Neural cell (in vitro differentiated cells): ENCODE measurements around the gene C22orf15. TPM values are rescaled to one million over a fixed set of nuclear protein-coding genes. Genes with fewer than 3 reads are reported as not detected.

ENCODE experiments used
- H2AFZ ChIP-seq: fragments of 200-600, 300-800 bp; sonication (generic), shearing (Covaris generic); 2 replicates; pipeline ENCODE4 v1.6.0; 2014; ENCODE audit warnings: low read depth, mild to moderate bottlenecking, antibody characterized with exemption, low read length, moderate library complexity
- H3F3A ChIP-seq: fragments of 200-600 bp; shearing (Covaris generic); 2 replicates; pipeline ENCODE4 v1.6.1; 2016; ENCODE audit warnings: mild to moderate bottlenecking, moderate library complexity, mixed read lengths, antibody characterized with exemption, low read length; ENCODE audit not compliant: insufficient read depth, poor library complexity, severe bottlenecking
- H3K27ac ChIP-seq: fragments of 200-600, 300-800 bp; sonication (generic), shearing (Covaris generic); 2 replicates; pipeline ENCODE4 v1.5.1; 2014; ENCODE audit warnings: mild to moderate bottlenecking, low read length, moderate library complexity
- H3K27me3 ChIP-seq: fragments of 300-800, 200-600 bp; sonication (generic), shearing (Covaris generic); 2 replicates; pipeline ENCODE4 v1.6.0; 2014; ENCODE audit warnings: mild to moderate bottlenecking, low read depth, low read length, moderate library complexity; ENCODE audit not compliant: insufficient read depth
- H3K36me3 ChIP-seq: fragments of 300-800, 200-600 bp; sonication (generic), shearing (Covaris generic); 2 replicates; pipeline ENCODE4 v1.5.1; 2014; ENCODE audit warnings: mild to moderate bottlenecking, antibody characterized with exemption, low read length, moderate library complexity; ENCODE audit not compliant: insufficient read depth
- H3K4me2 ChIP-seq: fragments of 300-800, 200-600 bp; sonication (generic), shearing (Covaris generic); 2 replicates; pipeline ENCODE4 v1.6.0; 2014; ENCODE audit warnings: mild to moderate bottlenecking, low read length
- H3K4me3 ChIP-seq: fragments of 300-800, 200-600 bp; sonication (generic), shearing (Covaris generic); 2 replicates; pipeline ENCODE4 v1.5.1; 2014; ENCODE audit warnings: mild to moderate bottlenecking, low read length, moderate library complexity
- H3K79me2 ChIP-seq: fragments of 200-600 bp; shearing (Covaris generic); replicated peaks from 2 replicates; pipeline ENCODE4 v1.6.0; 2014; ENCODE audit warnings: mild to moderate bottlenecking, low read length, moderate library complexity; ENCODE audit not compliant: insufficient read depth
- H3K9ac ChIP-seq: fragments of 300-800, 200-600 bp; sonication (generic), shearing (Covaris generic); 2 replicates; pipeline ENCODE4 v1.6.1; 2016; ENCODE audit warnings: mild to moderate bottlenecking, low read length, mixed read lengths
- H3K9me2 ChIP-seq: fragments of 200-600 bp; shearing (Covaris generic); 2 replicates; pipeline ENCODE4 v1.6.1; 2016; ENCODE audit warnings: mild to moderate bottlenecking, low read length, mixed read lengths; ENCODE audit not compliant: insufficient read depth
- H3K9me3 ChIP-seq: fragments of 200-600, 300-800 bp; sonication (generic), shearing (Covaris generic); 2 replicates; pipeline ENCODE4 v1.6.1; 2016; ENCODE audit warnings: mild to moderate bottlenecking, mixed run types, low read length, moderate library complexity, mixed read lengths
- H4K20me1 ChIP-seq: fragments of 200-600 bp; shearing (Covaris generic); 2 replicates; pipeline ENCODE4 v1.6.1; 2016; ENCODE audit warnings: mild to moderate bottlenecking, mixed run types; ENCODE audit not compliant: insufficient read depth
- EP300 ChIP-seq: fragments of 450-650 bp; conservative IDR thresholded peaks from 2 replicates; pipeline ENCODE4 v1.6.1; 2014; ENCODE audit warnings: antibody characterized with exemption, mild to moderate bottlenecking, moderate library complexity; ENCODE audit not compliant: poor library complexity, severe bottlenecking
- EZH2 ChIP-seq: fragments of 200-600, 300-800 bp; shearing (Covaris generic), sonication (generic); IDR thresholded peaks from 2 replicates; pipeline ENCODE4 v1.6.1; 2014; ENCODE audit warnings: antibody characterized with exemption, low read length, borderline replicate concordance, mild to moderate bottlenecking; ENCODE audit not compliant: insufficient read depth, poor library complexity, severe bottlenecking
- MXI1 ChIP-seq: fragments of 450-650 bp; conservative IDR thresholded peaks from 2 replicates; pipeline ENCODE4 v1.6.1; 2014; ENCODE audit warnings: antibody characterized with exemption, mild to moderate bottlenecking; ENCODE audit not compliant: poor library complexity, severe bottlenecking
- POLR2AphosphoS5 ChIP-seq: IDR thresholded peaks from 2 replicates; pipeline ENCODE4 v1.6.1; 2012
- REST ChIP-seq: IDR thresholded peaks from 2 replicates; pipeline ENCODE4 v1.6.1; 2012; ENCODE audit warnings: borderline replicate concordance
- SMC3 ChIP-seq: fragments of 450-650 bp; conservative IDR thresholded peaks from 2 replicates; pipeline ENCODE4 v1.6.1; 2014; ENCODE audit warnings: antibody characterized with exemption, mild to moderate bottlenecking, moderate library complexity; ENCODE audit not compliant: poor library complexity
- TAF1 ChIP-seq: IDR thresholded peaks from 2 replicates; pipeline ENCODE4 v1.6.1; 2012; ENCODE audit warnings: low read depth
- polyA plus RNA-seq: library from polyadenylated mRNA; depleted of rRNA; stranded (reverse); fragments of >200 nt; gene quantifications from 2 replicates; pipeline ENCODE4 v1.2.3, GENCODE V29; 2014
- TF ChIP-seq, protein P1 (sequence below): fragments of 450-650 bp; IDR thresholded peaks from 2 replicates; pipeline ENCODE4 v1.5.1; 2014; ENCODE audit warnings: antibody characterized with exemption, mild to moderate bottlenecking, moderate library complexity; ENCODE audit not compliant: poor library complexity, severe bottlenecking

C22orf15 gene
- polyA plus RNA-seq, 1 donor from 2014 or later = not detected

- Histone ChIP-seq H3K36me3 (no peaks in the 10 kb centered on the region), H2AFZ (no peak overlapping the region), H4K20me1 (no peaks in the 10 kb centered on the region), H3K79me2 (no peaks in the 10 kb centered on the region), H3K9me2 (no peaks in the 10 kb centered on the region), H3K4me2 (no peak overlapping the region), H3F3A (no peaks in the 10 kb centered on the region), H3K27me3 (no peaks in the 10 kb centered on the region), H3K9ac (no peak overlapping the region), H3K27ac (no peak overlapping the region), H3K9me3 (no peaks in the 10 kb centered on the region), H3K4me3 (no peak overlapping the region)
- no peak for TF ChIP-seq REST
- no peak for TF ChIP-seq TAF1
- TF ChIP-seq MXI1 = no peak
- TF ChIP-seq EP300 = no peak
- no peak for TF ChIP-seq SMC3
- TF ChIP-seq, protein P1, sequence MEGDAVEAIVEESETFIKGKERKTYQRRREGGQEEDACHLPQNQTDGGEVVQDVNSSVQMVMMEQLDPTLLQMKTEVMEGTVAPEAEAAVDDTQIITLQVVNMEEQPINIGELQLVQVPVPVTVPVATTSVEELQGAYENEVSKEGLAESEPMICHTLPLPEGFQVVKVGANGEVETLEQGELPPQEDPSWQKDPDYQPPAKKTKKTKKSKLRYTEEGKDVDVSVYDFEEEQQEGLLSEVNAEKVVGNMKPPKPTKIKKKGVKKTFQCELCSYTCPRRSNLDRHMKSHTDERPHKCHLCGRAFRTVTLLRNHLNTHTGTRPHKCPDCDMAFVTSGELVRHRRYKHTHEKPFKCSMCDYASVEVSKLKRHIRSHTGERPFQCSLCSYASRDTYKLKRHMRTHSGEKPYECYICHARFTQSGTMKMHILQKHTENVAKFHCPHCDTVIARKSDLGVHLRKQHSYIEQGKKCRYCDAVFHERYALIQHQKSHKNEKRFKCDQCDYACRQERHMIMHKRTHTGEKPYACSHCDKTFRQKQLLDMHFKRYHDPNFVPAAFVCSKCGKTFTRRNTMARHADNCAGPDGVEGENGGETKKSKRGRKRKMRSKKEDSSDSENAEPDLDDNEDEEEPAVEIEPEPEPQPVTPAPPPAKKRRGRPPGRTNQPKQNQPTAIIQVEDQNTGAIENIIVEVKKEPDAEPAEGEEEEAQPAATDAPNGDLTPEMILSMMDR = no peak
These were observed 18.8 kb upstream of the C22orf15 start for GRCh38 chr22:23744001-23744400.

GRCh38 chr22:23744485-23744884 is 18.3 kb upstream of the C22orf15 start:
- H3K9ac ChIP-seq = no peak overlapping the region
- no peak overlapping the region for H3K4me2 ChIP-seq
- H3K27me3 ChIP-seq = no peaks in the 10 kb centered on the region
- no peaks in the 10 kb centered on the region for H4K20me1 ChIP-seq
- H3K79me2 ChIP-seq = no peaks in the 10 kb centered on the region
- no peaks in the 10 kb centered on the region for H3K9me3 ChIP-seq
- H3K36me3 ChIP-seq = no peaks in the 10 kb centered on the region
- no peak overlapping the region for H3K27ac ChIP-seq
- TF ChIP-seq, protein P1 = no peak
- TF ChIP-seq EP300 (no peak), POLR2AphosphoS5 (no peak), EZH2 (no peak)
- no peak overlapping the region for H3K4me3 ChIP-seq
- H3F3A ChIP-seq = no peaks in the 10 kb centered on the region
- H2AFZ ChIP-seq = no peak overlapping the region
- H3K9me2 ChIP-seq = no peaks in the 10 kb centered on the region
